Fibroblast of gingiva (primary cell): Measurements from ENCODE around the gene ENPP3.
"Not testable (repeated sequence)": the region's sequence is repeated elsewhere in the genome, so short reads cannot be mapped to it uniquely, and the experiment has no call there.

ENCODE experiments used
- DNase-seq: peaks from one replicate; pipeline ENCODE4 v3.0.0-alpha.2; 2011; ENCODE audit warnings: low read depth

ENPP3 gene

DNA sequence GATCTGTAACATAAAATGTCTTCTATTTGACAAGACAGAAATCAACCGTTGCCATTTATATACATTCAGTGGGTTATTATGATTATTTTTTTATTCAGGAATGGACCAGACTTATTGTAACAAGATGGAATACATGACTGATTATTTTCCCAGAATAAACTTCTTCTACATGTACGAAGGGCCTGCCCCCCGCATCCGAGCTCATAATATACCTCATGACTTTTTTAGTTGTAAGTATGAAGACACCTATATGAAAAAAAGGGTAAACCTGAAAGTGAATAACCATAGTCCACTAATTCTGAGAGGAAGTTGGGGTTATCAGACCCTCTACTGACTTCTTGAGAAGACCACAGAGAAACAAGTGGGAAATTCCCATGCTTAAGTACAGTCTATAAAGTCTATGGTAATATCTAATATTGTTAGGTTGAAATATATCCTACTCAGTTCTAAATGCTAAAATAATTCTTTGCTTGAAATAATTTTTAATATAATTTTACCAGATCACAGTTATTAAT is 48.2 kb downstream of the ENPP3 start:
- DNase-seq, result no peak

DNA sequence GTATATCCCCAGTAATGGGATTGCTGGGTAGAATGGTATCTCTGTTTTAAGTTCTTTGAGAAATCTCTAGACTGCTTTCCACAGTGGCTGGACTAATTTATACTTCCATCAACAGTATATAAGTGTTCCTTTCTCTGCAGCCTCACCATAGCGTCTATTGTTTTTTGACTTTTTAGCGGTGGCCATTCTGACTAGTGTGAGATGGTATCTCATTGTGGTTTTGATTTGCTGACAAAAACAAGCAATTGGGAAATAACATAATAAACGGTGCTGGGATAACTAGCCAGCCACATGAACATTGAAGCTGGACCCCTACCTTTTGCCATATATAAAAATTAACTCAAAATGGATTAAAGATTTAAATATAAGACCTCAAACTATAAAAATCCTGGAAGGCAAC is 49.9 kb downstream of the ENPP3 start:
- no peak for DNase-seq

DNA sequence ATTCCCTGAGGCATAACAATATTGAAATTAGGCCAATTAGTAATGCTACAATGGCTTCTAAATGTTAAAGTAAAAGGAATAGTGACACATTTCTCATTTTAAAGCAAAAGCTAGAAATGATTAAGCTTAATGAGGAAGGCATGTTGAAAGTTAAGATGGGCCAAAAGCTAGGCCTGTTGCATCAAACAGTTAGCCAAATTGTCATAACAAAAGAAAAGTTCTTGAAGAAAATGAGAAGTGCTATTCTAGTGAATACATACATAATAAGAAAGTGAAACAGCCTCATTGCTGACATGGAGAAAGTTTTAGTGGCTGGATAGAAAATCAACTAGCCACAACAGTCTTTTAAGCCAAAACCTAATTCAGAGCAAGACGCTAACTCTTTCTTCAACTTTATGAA is 51.2 kb downstream of the ENPP3 start:
- DNase-seq, result peak; percentile 52

DNA sequence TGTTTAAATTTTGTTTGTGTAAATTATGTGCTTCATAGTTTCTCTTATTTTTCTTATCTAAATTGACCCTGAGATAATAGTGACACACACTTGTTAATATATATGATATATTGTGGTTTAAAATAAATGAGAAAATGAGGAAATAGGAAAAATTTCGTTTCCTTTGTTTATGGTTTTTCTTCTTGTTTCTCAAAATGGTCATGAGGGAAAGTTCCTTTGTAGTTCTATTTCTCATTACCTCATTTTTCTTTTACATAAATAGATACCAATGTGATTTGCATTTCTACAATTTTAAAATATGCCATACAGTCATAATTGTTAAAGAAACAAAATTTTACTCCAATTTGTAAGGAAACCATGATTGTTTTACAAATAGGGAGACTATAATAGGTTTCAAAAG is 54.9 kb downstream of the ENPP3 start:
- no peak for DNase-seq

DNA sequence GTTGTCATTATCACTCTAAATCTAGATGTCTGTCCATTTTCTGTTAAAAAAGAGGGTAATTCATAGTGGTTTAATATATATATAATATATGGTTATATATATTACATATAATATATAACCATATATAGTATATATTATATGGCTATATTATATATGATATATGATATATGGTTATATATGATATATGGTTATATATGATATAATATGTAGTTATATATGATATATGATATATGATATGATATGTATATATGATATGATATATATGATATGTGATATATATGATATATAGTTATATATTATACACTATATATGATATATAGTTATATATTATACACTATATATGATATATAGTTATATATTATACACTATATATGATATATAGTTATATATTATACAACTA is 55.5 kb downstream of the ENPP3 start:
- no peak for DNase-seq

DNA sequence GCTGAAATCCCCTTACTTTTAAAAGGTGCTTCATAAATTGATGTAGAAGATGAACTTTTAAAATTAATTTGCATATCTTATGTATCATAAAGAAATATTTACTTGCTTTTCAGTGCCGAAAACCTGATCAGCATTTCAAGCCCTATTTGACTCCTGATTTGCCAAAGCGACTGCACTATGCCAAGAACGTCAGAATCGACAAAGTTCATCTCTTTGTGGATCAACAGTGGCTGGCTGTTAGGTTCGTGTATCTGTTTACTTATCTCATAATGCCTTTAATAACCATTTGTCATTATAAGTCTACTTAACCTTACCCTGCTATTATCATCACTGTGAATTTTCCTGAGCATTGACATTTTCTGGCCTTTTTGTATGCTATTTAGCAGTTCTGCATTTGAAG is 56.3 kb downstream of the ENPP3 start:
- DNase-seq, result no peak

DNA sequence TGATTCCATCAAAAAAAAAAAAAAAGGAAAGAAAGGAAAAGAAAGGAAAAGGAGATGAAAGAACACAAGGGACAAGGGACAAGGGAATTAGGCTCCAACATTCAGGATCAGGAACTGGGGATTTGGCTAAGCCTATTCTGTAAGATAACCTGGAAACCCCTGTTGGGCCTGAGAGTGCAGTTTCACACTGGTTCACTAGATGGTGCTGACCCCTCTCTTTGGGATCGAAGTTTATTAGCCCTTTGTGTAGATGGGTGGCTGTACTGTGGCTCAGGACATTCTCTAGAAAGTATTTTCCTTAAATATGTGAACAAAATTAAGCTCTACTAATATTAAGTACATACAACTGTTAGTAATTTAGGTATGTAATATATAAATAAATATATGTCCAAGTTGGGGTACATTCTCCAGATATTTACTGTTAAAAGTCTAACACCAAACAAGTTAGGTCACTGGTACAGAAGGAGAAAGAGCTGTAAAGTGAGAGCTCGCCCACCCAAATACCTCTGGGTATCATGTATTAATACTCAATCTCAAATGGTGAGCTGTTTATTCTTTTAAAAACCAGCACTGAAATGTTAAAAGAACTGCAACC is 57.8 kb downstream of the ENPP3 start:
- peak; percentile 54 for DNase-seq

DNA sequence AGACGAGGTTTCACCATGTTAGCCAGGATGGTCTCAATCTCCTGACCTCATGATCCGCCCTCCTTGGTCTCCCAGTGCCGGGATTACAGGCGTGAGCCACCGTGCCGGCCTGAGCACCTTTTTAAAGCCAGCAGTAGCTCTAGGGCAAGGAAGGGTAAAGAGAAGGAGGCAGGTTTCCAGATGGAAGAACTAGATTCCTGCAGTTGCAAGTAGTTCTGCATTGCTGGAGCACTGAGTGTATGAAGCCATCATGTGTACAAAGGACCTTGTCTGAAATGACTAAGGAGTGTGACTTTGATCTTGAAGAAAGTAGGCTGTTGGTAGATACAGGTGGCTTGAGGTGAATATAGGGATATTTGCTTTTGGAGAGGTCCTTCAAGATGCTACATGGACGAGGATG is 59.9 kb downstream of the ENPP3 start:
- DNase-seq, result no peak

DNA sequence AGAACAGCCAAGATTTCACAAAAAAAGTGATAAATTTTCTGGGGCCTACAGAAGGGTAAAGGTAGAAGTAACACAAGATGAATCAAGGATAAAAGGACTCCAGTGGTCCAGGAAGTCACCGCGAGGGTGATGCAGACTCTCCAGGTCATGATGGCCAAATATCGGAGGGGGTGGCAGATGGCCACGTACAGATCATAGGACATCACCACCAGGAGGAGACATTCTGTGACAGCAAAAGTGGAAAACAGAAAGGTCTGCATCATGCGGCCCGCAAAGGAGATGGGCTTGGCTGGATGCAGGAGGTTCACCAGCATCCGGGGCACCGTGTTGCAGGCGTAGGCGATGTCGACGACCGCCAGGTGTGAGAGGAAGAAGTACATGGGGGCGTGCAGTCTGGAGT is 63.7 kb downstream of the ENPP3 start:
- not testable (repeated sequence) for DNase-seq

DNA sequence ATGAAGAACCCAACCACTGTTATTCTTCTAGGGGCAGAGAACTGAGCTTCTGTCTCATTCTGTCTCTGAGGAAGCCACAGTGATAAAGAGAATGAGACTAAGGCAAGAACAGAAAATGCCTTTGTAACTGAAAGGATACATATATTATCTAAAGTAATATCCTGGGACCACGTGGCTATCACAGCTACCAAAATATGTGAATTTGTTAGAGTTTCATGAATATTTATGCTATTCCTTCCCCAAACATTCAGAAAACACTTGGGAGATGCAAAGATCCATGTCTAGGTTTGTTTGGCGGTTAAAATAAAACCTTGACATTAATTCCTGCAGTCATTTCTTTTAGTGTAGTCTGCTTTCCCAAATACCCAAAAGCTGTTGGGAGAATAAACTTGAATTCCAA is 66.8 kb downstream of the ENPP3 start:
- DNase-seq, result not testable (repeated sequence)

DNA sequence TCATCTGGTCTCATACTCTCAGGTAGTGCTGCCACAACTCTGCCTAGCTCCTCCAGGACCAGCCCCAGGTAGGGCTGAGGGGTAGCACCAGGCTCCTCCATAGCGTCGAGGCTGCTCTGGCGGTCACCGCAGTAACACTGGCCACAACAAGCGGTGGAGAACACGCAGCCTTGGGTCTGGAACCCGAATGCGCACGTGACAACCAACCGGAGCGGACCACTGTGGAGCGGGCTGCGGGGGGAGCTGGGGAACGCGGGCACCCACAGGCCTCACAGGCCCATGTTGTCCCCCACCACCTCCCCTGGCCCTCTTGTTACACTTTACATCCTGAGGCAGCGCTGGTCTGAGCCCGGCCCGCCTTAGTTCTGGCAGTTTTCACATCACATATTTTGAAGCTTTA is 73.8 kb downstream of the ENPP3 start, which contains the start of gene CTAGE9:
TSS of gene CTAGE9 (minus strand) at position 101 of the 400 bp plus-strand sequence. CDS start at position 101, 0 bp downstream.
- DNase-seq, result not testable (repeated sequence)

DNA sequence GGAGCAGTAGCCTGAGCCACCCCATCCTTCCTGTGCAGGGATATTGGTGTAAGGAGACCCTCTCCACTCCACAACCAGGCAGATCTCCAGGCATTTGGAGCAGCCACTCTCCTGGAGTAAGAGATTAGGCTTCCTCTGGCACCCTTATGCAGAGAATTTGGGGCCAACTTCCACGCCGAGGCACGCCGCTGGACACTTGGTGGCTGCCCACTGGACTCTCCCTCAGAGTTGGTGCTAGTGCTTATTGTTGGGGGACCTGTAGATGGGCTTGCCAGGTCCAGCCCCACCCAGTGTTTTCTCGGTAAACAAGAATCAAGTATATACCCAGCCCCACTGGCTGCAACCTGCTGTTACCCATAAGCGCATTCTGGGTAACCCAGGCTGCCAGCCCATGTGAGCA is 78.5 kb downstream of the ENPP3 start:
- not testable (repeated sequence) for DNase-seq

DNA sequence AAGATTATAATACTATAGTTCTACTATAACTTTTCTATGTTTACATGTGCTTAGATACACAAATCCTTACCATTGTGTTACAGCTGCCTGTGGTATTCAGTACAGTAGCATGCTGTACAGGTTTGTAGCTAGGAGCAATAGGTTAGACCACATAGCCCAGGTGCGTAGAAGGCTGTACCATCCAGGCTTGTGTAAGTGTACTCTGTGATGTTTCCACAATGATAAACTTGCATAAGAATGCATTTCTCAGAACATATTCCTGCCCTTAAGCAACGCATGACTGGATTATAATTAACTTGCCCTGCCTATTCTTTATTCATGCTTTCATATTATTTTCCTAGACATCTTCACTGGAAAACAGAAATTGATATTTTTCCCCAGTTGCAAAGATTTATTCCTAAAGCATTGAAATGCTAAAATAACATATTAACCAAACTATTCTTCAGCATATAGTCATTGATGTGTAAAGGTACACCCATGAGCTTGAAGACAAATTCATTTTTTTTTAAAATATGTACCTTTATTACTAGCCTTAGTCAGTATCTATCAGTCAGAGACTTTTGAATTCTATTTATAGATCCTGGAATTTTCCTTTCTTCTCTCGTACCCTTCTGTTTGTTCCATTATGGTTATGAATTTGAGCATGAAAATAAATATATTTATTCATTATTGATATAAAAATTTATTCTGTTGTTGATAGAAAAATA is 80.9 kb downstream of the ENPP3 start:
- no peak for DNase-seq

DNA sequence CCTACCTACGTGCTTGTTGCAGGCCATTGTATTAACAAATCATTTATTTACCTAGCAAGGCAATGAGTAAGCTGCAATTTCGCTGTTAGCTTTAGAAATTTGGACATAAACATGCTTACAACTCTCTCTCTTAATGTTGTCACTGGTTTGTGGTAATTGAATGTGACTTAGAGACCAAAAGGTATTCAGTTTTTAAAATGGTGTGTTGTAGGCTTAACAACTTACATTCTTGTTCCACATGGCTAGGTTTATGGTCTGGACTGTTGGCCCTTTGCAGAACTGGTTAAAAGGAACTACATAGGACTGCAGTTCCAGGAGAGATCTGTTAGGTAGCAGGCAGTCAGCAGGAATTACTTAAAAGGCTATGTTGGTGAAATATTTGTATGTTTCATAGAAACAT is 84.1 kb downstream of the ENPP3 start:
- DNase-seq, result no peak

DNA sequence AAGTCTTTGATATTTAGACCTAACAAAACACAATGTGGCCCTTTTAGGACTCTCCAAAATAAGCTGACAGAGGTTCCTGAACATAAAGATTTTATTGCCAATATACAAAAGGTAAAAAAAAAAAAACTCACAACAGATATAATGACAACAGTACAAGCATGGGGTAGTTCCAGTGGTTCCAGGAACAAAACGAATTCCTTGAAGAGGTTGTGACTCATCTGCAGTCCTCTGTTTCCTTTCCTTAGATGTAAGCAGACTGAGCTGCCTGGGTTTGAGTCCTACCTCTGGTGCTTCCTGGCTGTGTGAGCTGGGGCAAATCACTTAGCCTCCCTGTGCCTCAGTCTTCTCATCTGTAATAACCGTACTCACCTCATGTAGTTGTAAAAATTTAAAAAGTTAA is 87.0 kb downstream of the ENPP3 start:
- DNase-seq, result no peak

DNA sequence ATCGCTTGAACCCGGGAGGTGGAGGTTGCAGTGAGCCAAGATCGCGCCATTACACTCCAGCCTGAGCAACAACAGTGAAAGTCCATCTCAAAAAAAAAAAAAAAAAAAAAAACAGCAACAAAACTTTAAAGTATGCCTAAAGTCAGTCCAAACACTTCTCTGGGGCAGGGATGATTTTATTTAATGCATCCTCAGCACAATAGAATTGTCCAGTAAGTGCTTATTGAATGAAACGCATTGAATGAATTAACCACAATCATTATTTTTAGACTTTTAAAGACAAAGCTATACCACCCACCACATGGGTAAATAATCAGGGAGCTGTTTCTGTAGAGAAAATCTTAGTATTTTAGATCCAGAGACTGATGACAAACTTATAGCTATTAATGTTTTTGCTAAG is 90.4 kb downstream of the ENPP3 start:
- DNase-seq, result no peak

DNA sequence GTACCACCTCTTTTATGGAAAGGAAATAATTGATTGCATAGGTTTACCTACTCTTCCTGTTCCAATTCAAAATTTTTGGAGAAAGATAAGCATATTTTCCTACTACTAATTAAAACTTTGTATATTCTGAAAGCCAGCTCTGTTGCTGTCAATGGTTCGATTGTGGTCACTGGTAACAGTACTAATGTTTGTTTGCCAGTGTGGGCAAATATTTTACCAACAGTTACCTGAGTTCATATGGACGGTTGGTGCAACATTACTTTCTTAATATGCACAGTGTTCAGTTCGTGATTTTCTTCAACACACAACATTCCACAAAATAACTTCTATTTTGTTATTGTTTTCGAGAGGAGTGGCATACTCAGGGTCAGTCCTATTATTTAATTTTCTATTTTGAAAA is 90.8 kb downstream of the ENPP3 start:
- no peak for DNase-seq

DNA sequence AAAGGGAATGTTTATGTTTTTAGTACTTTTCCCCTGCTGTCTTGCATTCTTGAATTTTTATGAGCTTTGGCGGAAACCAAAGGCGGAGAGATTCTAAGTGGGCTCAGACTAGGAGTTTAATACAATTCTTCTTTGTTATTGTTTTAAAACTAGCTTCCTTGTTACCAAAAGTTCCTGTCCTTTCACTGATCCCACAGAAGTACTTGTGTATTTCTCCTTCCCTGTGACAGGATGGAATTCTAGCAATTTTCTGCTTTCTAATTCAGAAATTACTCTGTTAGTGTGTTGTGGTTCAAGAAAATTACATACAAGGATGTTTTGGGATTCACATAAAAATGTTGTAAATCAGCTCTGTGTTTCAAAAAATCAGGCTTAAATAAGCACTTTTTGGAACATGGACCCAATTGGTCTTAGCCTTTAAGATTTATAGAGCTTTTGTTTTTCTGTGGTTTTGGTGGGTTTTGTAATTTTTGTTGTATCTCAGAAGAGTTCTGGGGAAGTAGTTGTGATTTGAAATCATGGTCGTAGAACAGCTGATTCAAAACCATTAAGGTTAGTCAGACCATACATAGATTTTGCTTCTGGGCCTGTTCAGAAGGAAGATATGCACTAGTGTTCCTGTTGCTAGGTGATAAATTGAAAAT is 91.3 kb downstream of the ENPP3 start:
- no peak for DNase-seq

DNA sequence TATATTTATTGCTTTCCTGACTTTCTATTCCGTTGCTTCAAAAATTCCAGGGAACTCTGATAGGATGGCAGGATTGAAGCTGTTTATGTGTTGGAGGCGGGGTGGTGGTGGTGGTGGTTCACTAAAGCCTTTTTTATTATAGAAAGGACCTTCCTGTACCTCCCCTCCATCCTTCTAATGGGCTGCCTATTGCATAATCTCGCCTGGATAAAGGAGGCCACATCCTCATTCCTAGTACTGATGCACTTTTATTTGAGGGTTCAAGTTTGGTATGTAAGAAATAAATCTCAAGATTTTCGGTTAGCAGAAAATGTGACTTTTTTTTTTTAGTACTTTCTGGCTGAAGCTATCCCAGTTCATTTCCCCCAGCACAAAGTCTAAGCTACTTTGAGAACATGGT is 92.4 kb downstream of the ENPP3 start:
- DNase-seq, result no peak

DNA sequence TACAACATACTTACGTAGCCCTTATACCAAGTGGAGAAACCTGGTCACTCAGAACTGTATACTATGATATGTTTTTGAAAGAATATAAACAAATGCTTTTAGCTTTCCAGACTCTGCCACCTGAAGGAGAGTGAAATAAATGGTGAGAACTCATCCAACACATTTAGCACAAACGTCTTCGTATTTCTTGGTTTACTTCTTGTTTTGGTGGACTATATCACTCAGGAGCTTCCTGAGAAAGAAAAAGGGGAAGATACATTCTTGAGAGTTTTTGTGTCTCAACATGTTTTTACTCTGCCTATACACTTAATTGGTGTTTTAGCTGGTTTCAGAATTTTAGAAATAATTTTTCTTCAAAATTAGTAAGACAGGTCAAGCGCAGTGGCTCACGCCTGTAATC is 93.2 kb downstream of the ENPP3 start:
- no peak for DNase-seq

DNA sequence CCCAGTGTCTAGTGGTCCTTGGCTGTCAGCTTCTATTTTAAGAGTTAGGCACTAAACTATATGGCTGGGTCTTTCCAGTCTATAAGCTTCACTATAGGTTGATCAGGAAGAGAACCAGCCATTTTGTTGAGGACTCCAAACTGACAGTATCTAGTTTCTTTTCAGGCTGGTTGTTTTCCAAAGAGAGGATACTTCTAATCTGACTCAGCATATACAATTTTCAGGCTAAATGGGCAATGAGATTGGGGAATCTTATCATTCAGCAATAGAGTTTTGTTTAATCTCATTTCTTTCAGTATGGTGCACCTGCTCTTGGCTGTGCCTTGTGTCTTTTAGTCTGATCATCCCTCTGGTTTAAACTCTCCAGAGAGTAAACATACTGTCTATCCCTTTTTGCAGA is 94.1 kb downstream of the ENPP3 start:
- no peak for DNase-seq

DNA sequence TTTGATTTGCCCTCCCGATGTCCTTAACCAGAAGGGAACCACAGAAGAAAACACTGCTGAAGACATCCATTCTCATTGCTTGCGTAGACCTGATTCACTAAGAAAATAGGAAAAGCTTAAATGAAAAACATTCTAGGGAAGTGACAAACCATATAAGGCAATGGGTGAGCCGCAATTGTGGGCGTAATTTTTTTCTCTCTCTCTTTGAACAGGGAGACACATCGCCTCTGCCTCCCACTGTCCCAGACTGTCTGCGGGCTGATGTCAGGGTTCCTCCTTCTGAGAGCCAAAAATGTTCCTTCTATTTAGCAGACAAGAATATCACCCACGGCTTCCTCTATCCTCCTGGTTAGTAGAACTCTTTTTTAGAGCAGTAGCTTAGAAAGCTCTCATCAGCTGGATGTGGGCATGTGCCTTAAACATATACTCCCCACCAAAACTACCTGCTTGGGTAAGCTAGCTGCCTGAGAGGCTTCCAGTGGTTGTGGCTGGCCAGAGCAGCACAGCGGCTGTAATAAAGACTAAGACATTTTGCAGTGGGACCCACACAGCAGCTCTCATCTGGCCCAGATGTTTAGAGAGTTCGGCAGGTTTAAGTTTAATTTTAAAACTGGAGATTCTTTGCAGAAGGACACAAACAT is 96.4 kb downstream of the ENPP3 start:
- peak; percentile 63 for DNase-seq
